Calu3 (cell line): ENCODE measurements around the gene KCNJ1. TPM values are rescaled to one million over a fixed set of nuclear protein-coding genes. Genes with fewer than 3 reads are reported as not detected.

ENCODE experiments used
- BruUV-seq: library from RNA; stranded (reverse); fragments of 400-500 nt; replicated peaks from 2 replicates; lab custom pipeline; 2021; lab: Mats Ljungman, UMichigan
- CTCF ChIA-PET: fragments of 300-600 bp; sonication (Branson Sonifier 250); formaldehyde crosslinking; loops from one replicate; lab custom pipeline; 2022; ENCODE audit warnings: antibody characterized with exemption; lab: Charles Lee
- DNase-seq: peaks from one replicate; pipeline ENCODE4 v3.0.0; 2022
- H3K27ac Mint-ChIP-seq: one replicate; pipeline ENCODE4 v1.8.0; 2022; ENCODE audit warnings: mixed read lengths; ENCODE audit not compliant: unreplicated experiment
- H3K27me3 Mint-ChIP-seq: one replicate; pipeline ENCODE4 v1.8.0; 2022; ENCODE audit warnings: mixed read lengths; ENCODE audit not compliant: unreplicated experiment
- H3K36me3 Mint-ChIP-seq: one replicate; pipeline ENCODE4 v1.8.0; 2022; ENCODE audit warnings: mild to moderate bottlenecking, moderate library complexity, mixed read lengths; ENCODE audit not compliant: insufficient read depth, unreplicated experiment
- H3K4me1 Mint-ChIP-seq: one replicate; pipeline ENCODE4 v1.8.0; 2022; ENCODE audit warnings: mild to moderate bottlenecking, low read depth, mixed read lengths; ENCODE audit not compliant: unreplicated experiment
- H3K4me3 Mint-ChIP-seq: one replicate; pipeline ENCODE4 v1.8.0; 2022; ENCODE audit warnings: mild to moderate bottlenecking, low read depth, moderate library complexity, mixed read lengths; ENCODE audit not compliant: unreplicated experiment
- H3K9me3 Mint-ChIP-seq: one replicate; pipeline ENCODE4 v1.8.0; 2022; ENCODE audit warnings: low read depth, mixed read lengths; ENCODE audit not compliant: unreplicated experiment
- intact Hi-C: fragments of 100-400 bp; cut with micrococcal nuclease; formaldehyde crosslinking; loops from one replicate; pipeline ENCODE4 v1.10.0; 2022; ENCODE audit not compliant: unreplicated experiment
- total RNA-seq: library from RNA; stranded (reverse); gene quantifications from 2 replicates; pipeline ENCODE4 v1.2.3, GENCODE V29; 2022
- TF ChIP-seq, protein P1 (sequence below): fragments of 200-600 bp; IDR thresholded peaks from one replicate; pipeline ENCODE4 v1.8.0; 2022; ENCODE audit warnings: antibody characterized with exemption; ENCODE audit not compliant: unreplicated experiment

Gene KCNJ1
- total RNA-seq, 1 experiment from 2014 or later: not detected

DNA sequence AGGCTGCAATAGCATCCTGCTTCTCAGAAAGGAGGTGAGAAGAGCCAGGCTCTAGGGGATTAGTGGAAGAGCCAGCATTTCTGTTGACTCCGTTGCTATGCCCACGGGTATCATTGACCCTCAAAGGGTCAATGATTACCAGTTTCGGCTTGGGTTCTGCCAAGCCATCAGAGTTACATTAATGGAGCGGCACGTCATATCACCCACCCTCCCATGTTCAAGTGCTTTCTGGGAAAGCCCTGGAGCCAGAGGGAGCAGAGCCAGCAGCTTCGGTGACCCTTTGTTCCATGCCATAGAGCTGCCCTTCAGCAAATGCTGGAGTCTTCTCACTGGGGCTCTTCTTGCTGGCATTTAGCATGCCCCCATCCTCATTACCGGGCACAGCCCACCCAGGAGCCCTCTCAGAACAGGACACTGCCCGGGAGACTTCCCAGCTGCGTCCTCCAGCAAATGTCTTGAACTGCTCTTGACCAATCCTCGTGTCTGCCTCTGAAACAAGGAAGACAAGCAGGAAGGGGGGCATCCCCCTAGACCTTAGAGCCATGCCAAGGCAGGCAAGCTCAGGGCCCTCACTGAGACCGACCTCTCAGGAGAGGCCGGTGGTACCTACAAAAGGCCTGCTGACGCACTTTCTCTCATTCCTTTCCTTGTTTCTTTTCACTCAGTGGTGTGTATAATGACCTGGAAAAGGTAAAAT is 14.6 kb downstream of the KCNJ1 start:
- DNase-seq: no peak
- Mint-ChIP-seq H3K27ac (no peak overlapping the region), H3K27me3 (peaks cover 21% of the 10 kb centered on the region), H3K4me3 (no peak overlapping the region), H3K36me3 (no peaks in the 10 kb centered on the region), H3K9me3 (no peaks in the 10 kb centered on the region), H3K4me1 (no peaks in the 10 kb centered on the region)
- no TSS peak for BruUV-seq
- CTCF ChIA-PET: no interaction called here
- TF ChIP-seq, protein P1, sequence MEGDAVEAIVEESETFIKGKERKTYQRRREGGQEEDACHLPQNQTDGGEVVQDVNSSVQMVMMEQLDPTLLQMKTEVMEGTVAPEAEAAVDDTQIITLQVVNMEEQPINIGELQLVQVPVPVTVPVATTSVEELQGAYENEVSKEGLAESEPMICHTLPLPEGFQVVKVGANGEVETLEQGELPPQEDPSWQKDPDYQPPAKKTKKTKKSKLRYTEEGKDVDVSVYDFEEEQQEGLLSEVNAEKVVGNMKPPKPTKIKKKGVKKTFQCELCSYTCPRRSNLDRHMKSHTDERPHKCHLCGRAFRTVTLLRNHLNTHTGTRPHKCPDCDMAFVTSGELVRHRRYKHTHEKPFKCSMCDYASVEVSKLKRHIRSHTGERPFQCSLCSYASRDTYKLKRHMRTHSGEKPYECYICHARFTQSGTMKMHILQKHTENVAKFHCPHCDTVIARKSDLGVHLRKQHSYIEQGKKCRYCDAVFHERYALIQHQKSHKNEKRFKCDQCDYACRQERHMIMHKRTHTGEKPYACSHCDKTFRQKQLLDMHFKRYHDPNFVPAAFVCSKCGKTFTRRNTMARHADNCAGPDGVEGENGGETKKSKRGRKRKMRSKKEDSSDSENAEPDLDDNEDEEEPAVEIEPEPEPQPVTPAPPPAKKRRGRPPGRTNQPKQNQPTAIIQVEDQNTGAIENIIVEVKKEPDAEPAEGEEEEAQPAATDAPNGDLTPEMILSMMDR: no peak
- intact Hi-C loops: no loop called here

GRCh38 chr11:128848815-128849455 is 18.2 kb downstream of the KCNJ1 start:
- Mint-ChIP-seq H3K36me3 (no peaks in the 10 kb centered on the region), H3K27me3 (peaks cover 11% of the 10 kb centered on the region), H3K4me1 (no peaks in the 10 kb centered on the region), H3K4me3 (no peak overlapping the region), H3K27ac (no peak overlapping the region), H3K9me3 (no peaks in the 10 kb centered on the region)
- BruUV-seq: no TSS peak
- TF ChIP-seq, protein P1: peak; percentile 31
- DNase-seq: peak; percentile 56
- intact Hi-C loops: no loop called here
- CTCF ChIA-PET: no interaction called here

GRCh38 chr11:128846985-128847384 is 20.1 kb downstream of the KCNJ1 start:
- intact Hi-C loops: no loop called here
- CTCF ChIA-PET: no interaction called here

DNA sequence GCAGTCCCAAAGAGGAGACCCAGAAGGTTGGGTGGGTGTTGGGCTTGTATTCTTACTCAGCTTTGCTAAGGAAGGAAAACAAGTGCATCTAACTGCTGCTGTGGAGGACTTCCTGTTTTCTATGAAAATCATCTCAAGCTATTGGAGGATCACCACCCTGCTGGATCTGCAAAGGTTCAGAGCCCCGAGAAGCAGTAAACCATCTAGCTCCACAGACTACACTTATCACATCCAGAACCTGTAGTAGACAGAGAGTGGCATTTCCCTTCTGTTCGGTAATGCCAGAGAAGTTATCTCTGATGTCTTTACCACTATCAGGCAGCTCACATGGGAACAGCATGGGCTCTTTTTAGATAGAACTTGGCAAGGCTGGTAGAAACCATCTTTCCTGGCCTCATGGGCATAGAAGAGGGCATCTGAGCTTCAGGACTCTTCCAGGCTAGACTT is 21.7 kb downstream of the KCNJ1 start:
- CTCF ChIA-PET: no interaction called here
- intact Hi-C loops: no loop called here
- Mint-ChIP-seq H3K27me3 (peaks cover 11% of the 10 kb centered on the region), H3K4me1 (no peaks in the 10 kb centered on the region), H3K36me3 (no peaks in the 10 kb centered on the region), H3K27ac (no peak overlapping the region), H3K9me3 (no peaks in the 10 kb centered on the region), H3K4me3 (no peak overlapping the region)
- BruUV-seq: no TSS peak
- TF ChIP-seq, protein P1: no peak
- DNase-seq: no peak

More at GRCh38 chr11:128846985-128847384, 20.1 kb downstream of the KCNJ1 start:
- Mint-ChIP-seq H3K36me3 (no peaks in the 10 kb centered on the region), H3K4me1 (no peaks in the 10 kb centered on the region), H3K27ac (no peak overlapping the region), H3K9me3 (no peaks in the 10 kb centered on the region), H3K27me3 (peaks cover 11% of the 10 kb centered on the region), H3K4me3 (no peak overlapping the region)
- no TSS peak for BruUV-seq
- TF ChIP-seq, protein P1: no peak
- DNase-seq: no peak
